CD4-positive, alpha-beta memory T cell (primary cell): Measurements from ENCODE around the gene PHC2. TPM values are rescaled to one million over a fixed set of nuclear protein-coding genes. Genes with fewer than 3 reads are reported as not detected.

Experiments
- CTCF ChIA-PET: fragments of 350-600 bp; sonication (Branson Sonifier 250); formaldehyde crosslinking; loops from one replicate; lab custom pipeline; 2021; ENCODE audit warnings: inconsistent platforms; ENCODE audit not compliant: partially characterized antibody; lab: Charles Lee
- POLR2A ChIA-PET: fragments of 350-600 bp; sonication (Branson Sonifier 250); formaldehyde crosslinking; loops from one replicate; lab custom pipeline; 2021; ENCODE audit not compliant: partially characterized antibody; lab: Charles Lee
- DNase-seq, 5 donors: peaks; one replicate each; pipeline versions ENCODE4 v3.0.0 to v3.0.0-alpha.2; 2020 to 2022; ENCODE audit warnings: mixed read lengths in 1 of 5
- H3K27ac ChIP-seq: one replicate; pipeline ENCODE4 v1.7.0; 2013; ENCODE audit warnings: low read depth, low read length
- H3K27me3 ChIP-seq: 2 replicates; pipeline ENCODE4 v1.7.0; 2013; ENCODE audit warnings: mild to moderate bottlenecking, low read length, moderate library complexity; ENCODE audit not compliant: insufficient read depth
- H3K36me3 ChIP-seq: 2 replicates; pipeline ENCODE4 v1.7.0; 2013; ENCODE audit warnings: mild to moderate bottlenecking, low read length, moderate library complexity; ENCODE audit not compliant: insufficient read depth
- H3K4me1 ChIP-seq: 2 replicates; pipeline ENCODE4 v1.7.0; 2013; ENCODE audit warnings: mild to moderate bottlenecking, low read length, moderate library complexity; ENCODE audit not compliant: insufficient read depth
- H3K4me3 ChIP-seq, 2 donors: one replicate each; pipeline ENCODE4 v1.7.0; 2013; ENCODE audit warnings: low read length in 2 of 2, mild to moderate bottlenecking in 1 of 2
- H3K9me3 ChIP-seq, 2 donors: one replicate each; pipeline ENCODE4 v1.7.0; 2013; ENCODE audit warnings: low read length in 2 of 2, control low read depth in 1 of 2; ENCODE audit not compliant: control insufficient read depth in 1 of 2
- H3K27ac Mint-ChIP-seq, 7 donors: one replicate each; pipeline ENCODE4 v1.8.0; 2020 to 2021; ENCODE audit warnings: mixed read lengths in 7 of 7, mild to moderate bottlenecking in 6 of 7, inconsistent platforms in 3 of 7, moderate library complexity in 3 of 7
- H3K27me3 Mint-ChIP-seq, 2 donors: one replicate each; pipeline ENCODE4 v1.8.0; 2020 to 2021; ENCODE audit warnings: mixed read lengths in 2 of 2
- H3K36me3 Mint-ChIP-seq, 2 donors: one replicate each; pipeline ENCODE4 v1.8.0; 2020 to 2021; ENCODE audit warnings: mixed read lengths in 2 of 2, inconsistent platforms in 1 of 2, mild to moderate bottlenecking in 1 of 2
- H3K4me1 Mint-ChIP-seq, 4 donors: one replicate each; pipeline ENCODE4 v1.8.0; 2020 to 2021; ENCODE audit warnings: mixed read lengths in 4 of 4, mild to moderate bottlenecking in 1 of 4
- H3K4me3 Mint-ChIP-seq, 8 donors: one replicate each; pipeline ENCODE4 v1.8.0; 2020 to 2021; ENCODE audit warnings: mixed read lengths in 8 of 8, mild to moderate bottlenecking in 7 of 8, moderate library complexity in 6 of 8, inconsistent platforms in 3 of 8
- H3K9me3 Mint-ChIP-seq, 8 donors: one replicate each; pipeline ENCODE4 v1.8.0; 2020 to 2021; ENCODE audit warnings: mixed read lengths in 8 of 8, mild to moderate bottlenecking in 5 of 8, inconsistent platforms in 3 of 8, moderate library complexity in 1 of 8
- intact Hi-C: fragments of 100-400 bp; cut with micrococcal nuclease; formaldehyde crosslinking; loops from one replicate; pipeline ENCODE4 v1.15.1; 2023
- polyA plus RNA-seq, 2 donors: library from polyadenylated mRNA; unstranded; fragments of 300-500 nt; fragmentation: Illumina TruSeq; gene quantifications; one replicate each; pipeline ENCODE4 v1.2.3, GENCODE V29; 2021
- total RNA-seq, 2 experiments: library from RNA; stranded (reverse); gene quantifications; one replicate each; pipeline ENCODE4 v1.2.3, GENCODE V29; 2021

The PHC2 gene
- total and polyA plus RNA-seq, 4 experiments from 2014 or later = 11.3 to 35.6 (median 30.4) TPM

- no peaks in the 10 kb centered on the region for H3K36me3 ChIP-seq
- Mint-ChIP-seq H3K4me3 (no peak overlapping the region), H3K27me3 (peaks cover 18 to 25% of the 10 kb centered on the region in 2 donors), H3K27ac (no peak overlapping the region), H3K9me3 (no peaks in the 10 kb centered on the region), H3K4me1 (no peaks in the 10 kb centered on the region), H3K36me3 (no peaks in the 10 kb centered on the region)
- no peak for DNase-seq
- H3K4me3 ChIP-seq = no peak overlapping the region
- H3K4me1 ChIP-seq = no peaks in the 10 kb centered on the region
- CTCF ChIA-PET = no interaction called here
- no peak overlapping the region for H3K27ac ChIP-seq
- intact Hi-C loops = no loop called here
- no peaks in the 10 kb centered on the region for H3K27me3 ChIP-seq
- no peaks in the 10 kb centered on the region for H3K9me3 ChIP-seq
- POLR2A ChIA-PET = no interaction called here
Observed at GRCh38 chr1:33407352-33408092, 23.4 kb downstream of the PHC2 start.

- intact Hi-C loops = no loop called here
- ChIA-PET POLR2A (no interaction called here), CTCF (no interaction called here)
- Histone ChIP-seq H3K36me3 (no peaks in the 10 kb centered on the region), H3K4me3 (no peak overlapping the region), H3K27ac (no peak overlapping the region), H3K4me1 (no peaks in the 10 kb centered on the region), H3K27me3 (no peaks in the 10 kb centered on the region), H3K9me3 (no peaks in the 10 kb centered on the region)
- Mint-ChIP-seq H3K36me3 (no peaks in the 10 kb centered on the region), H3K4me3 (no peak overlapping the region), H3K27me3 (peaks cover 9 to 11% of the 10 kb centered on the region in 2 donors), H3K27ac (no peak overlapping the region), H3K9me3 (no peaks in the 10 kb centered on the region), H3K4me1 (peaks cover 0 to 1% (median under 1%) of the 10 kb centered on the region in 4 donors)
- DNase-seq = no peak
Observed at GRCh38 chr1:33402206-33402605, 28.7 kb downstream of the PHC2 start.

- H3K27me3 Mint-ChIP-seq = peaks cover 7 to 8% of the 10 kb centered on the region in 2 donors
- CTCF ChIA-PET = no interaction called here
- no peak overlapping the region for H3K27ac Mint-ChIP-seq
Observed at GRCh38 chr1:33401471-33401870, 29.4 kb downstream of the PHC2 start.

GRCh38 chr1:33400153-33400911 is 30.6 kb downstream of the PHC2 start:
- intact Hi-C loops = no loop called here
- Histone ChIP-seq H3K4me3 (no peak overlapping the region), H3K36me3 (no peaks in the 10 kb centered on the region), H3K27ac (no peak overlapping the region), H3K27me3 (no peaks in the 10 kb centered on the region), H3K4me1 (peaks cover 6% of the 10 kb centered on the region), H3K9me3 (no peaks in the 10 kb centered on the region)
- H3K4me1 Mint-ChIP-seq = peaks cover 0 to 11% (median 9%) of the 10 kb centered on the region in 4 donors
- H3K4me3 Mint-ChIP-seq = no peak overlapping the region
- ChIA-PET CTCF (no interaction called here), POLR2A (no interaction called here)
- DNase-seq = no peak
- H3K36me3 Mint-ChIP-seq = no peaks in the 10 kb centered on the region
- no peaks in the 10 kb centered on the region for H3K9me3 Mint-ChIP-seq
- no peak overlapping the region for H3K27ac Mint-ChIP-seq
- peaks cover 3 to 4% of the 10 kb centered on the region in 2 donors for H3K27me3 Mint-ChIP-seq

More at GRCh38 chr1:33401471-33401870, 29.4 kb downstream of the PHC2 start:
- no peak for DNase-seq
- Mint-ChIP-seq H3K4me1 (peaks cover 0 to 9% (median 7%) of the 10 kb centered on the region in 4 donors), H3K4me3 (no peak overlapping the region), H3K36me3 (no peaks in the 10 kb centered on the region), H3K9me3 (no peaks in the 10 kb centered on the region)
- Histone ChIP-seq H3K27me3 (no peaks in the 10 kb centered on the region), H3K9me3 (no peaks in the 10 kb centered on the region), H3K27ac (no peak overlapping the region), H3K36me3 (no peaks in the 10 kb centered on the region), H3K4me1 (peaks cover 2% of the 10 kb centered on the region), H3K4me3 (no peak overlapping the region)
- POLR2A ChIA-PET = no interaction called here
- intact Hi-C loops = no loop called here

- CTCF ChIA-PET = no interaction called here
- intact Hi-C loops = no loop called here
- Histone ChIP-seq H3K4me1 (peaks cover 6% of the 10 kb centered on the region), H3K27ac (no peak overlapping the region), H3K27me3 (no peaks in the 10 kb centered on the region), H3K9me3 (no peaks in the 10 kb centered on the region), H3K36me3 (no peaks in the 10 kb centered on the region), H3K4me3 (no peak overlapping the region)
- Mint-ChIP-seq H3K27ac (no peak overlapping the region), H3K36me3 (no peaks in the 10 kb centered on the region), H3K4me1 (peaks cover 0 to 11% (median 9%) of the 10 kb centered on the region in 4 donors), H3K27me3 (peaks cover 1 to 3% of the 10 kb centered on the region in 2 donors), H3K4me3 (no peak overlapping the region), H3K9me3 (no peaks in the 10 kb centered on the region)
- POLR2A ChIA-PET = no interaction called here
- DNase-seq = no peak
Observed at GRCh38 chr1:33399375-33399774, 31.5 kb downstream of the PHC2 start.

- Mint-ChIP-seq H3K4me3 (no peak overlapping the region), H3K4me1 (peaks cover 0 to 11% (median 9%) of the 10 kb centered on the region in 4 donors), H3K27ac (no peak overlapping the region), H3K9me3 (no peaks in the 10 kb centered on the region), H3K27me3 (peaks cover 0 to 3% of the 10 kb centered on the region in 2 donors), H3K36me3 (no peaks in the 10 kb centered on the region)
- intact Hi-C loops = no loop called here
- ChIA-PET CTCF (no interaction called here), POLR2A (no interaction called here)
- Histone ChIP-seq H3K27me3 (no peaks in the 10 kb centered on the region), H3K4me1 (peaks cover 6% of the 10 kb centered on the region), H3K4me3 (no peak overlapping the region), H3K9me3 (no peaks in the 10 kb centered on the region), H3K27ac (no peak overlapping the region), H3K36me3 (no peaks in the 10 kb centered on the region)
- no peak for DNase-seq
Observed at GRCh38 chr1:33397994-33398393, 32.9 kb downstream of the PHC2 start.

- Histone ChIP-seq H3K27me3 (no peaks in the 10 kb centered on the region), H3K36me3 (no peaks in the 10 kb centered on the region), H3K9me3 (no peaks in the 10 kb centered on the region), H3K4me1 (peaks cover 6% of the 10 kb centered on the region), H3K4me3 (no peak overlapping the region), H3K27ac (no peak overlapping the region)
- ChIA-PET POLR2A (no interaction called here), CTCF (no interaction called here)
- H3K27me3 Mint-ChIP-seq = peaks cover 3 to 4% of the 10 kb centered on the region in 2 donors
- peaks cover 0 to 11% (median 9%) of the 10 kb centered on the region in 4 donors for H3K4me1 Mint-ChIP-seq
- no peak for DNase-seq
- no peak overlapping the region for H3K27ac Mint-ChIP-seq
- H3K9me3 Mint-ChIP-seq = no peaks in the 10 kb centered on the region
- no peak overlapping the region for H3K4me3 Mint-ChIP-seq
- no peaks in the 10 kb centered on the region for H3K36me3 Mint-ChIP-seq
- intact Hi-C loops = no loop called here
Observed at GRCh38 chr1:33397125-33397506, 33.8 kb downstream of the PHC2 start.
